SK-N-SH treated with all-trans-retinoic acid at 6 μM for 48 hours (cell line): ENCODE data around the gene SGPL1.

Experiments
- ATAC-seq: fragments of 200-7000 bp; cut with Tn5 transposase; 3 replicates; pipeline ENCODE4 v1.9.1; 2020; ENCODE audit warnings: mild to moderate bottlenecking, moderate library complexity
- ARNTL ChIP-seq: fragments of 450-650 bp; formaldehyde crosslinking; IDR thresholded peaks from 2 replicates; pipeline ENCODE4 v1.5.0; 2020; ENCODE audit warnings: low read depth, mild to moderate bottlenecking, moderate library complexity, borderline replicate concordance
- BACH2 ChIP-seq: fragments of 250-450 bp; sonication (Bioruptor Pico); IDR thresholded peaks from 2 replicates; pipeline ENCODE4 v1.9.0; 2021; ENCODE audit warnings: mild to moderate bottlenecking, borderline replicate concordance
- CREB5 ChIP-seq: fragments of 250-450 bp; sonication (Bioruptor Pico); IDR thresholded peaks from 2 replicates; pipeline ENCODE4 v1.5.1; 2020; ENCODE audit warnings: low read depth, mild to moderate bottlenecking, moderate library complexity
- CSDC2 ChIP-seq: fragments of 250-450 bp; sonication (Bioruptor Pico); IDR thresholded peaks from 2 replicates; pipeline ENCODE4 v1.5.0; 2020; ENCODE audit warnings: mild to moderate bottlenecking, moderate library complexity
- CSRNP3 ChIP-seq: fragments of 250-450 bp; sonication (Bioruptor Pico); IDR thresholded peaks from 2 replicates; pipeline ENCODE4 v1.5.1; 2021; ENCODE audit warnings: mild to moderate bottlenecking, moderate library complexity
- ESRRG ChIP-seq: fragments of 250-450 bp; sonication (Bioruptor Pico); IDR thresholded peaks from 2 replicates; pipeline ENCODE4 v1.6.1; 2021; ENCODE audit warnings: mild to moderate bottlenecking
- GLIS3 ChIP-seq: fragments of 250-450 bp; sonication (Bioruptor Pico); IDR thresholded peaks from 2 replicates; pipeline ENCODE4 v1.5.0; 2020; ENCODE audit warnings: mild to moderate bottlenecking, moderate library complexity
- OSR1 ChIP-seq: fragments of 250-450 bp; sonication (Bioruptor Pico); IDR thresholded peaks from 2 replicates; pipeline ENCODE4 v1.8.0; 2022; ENCODE audit warnings: moderate library complexity, mild to moderate bottlenecking, inconsistent platforms
- PATZ1 ChIP-seq: fragments of 250-450 bp; sonication (Bioruptor Pico); IDR thresholded peaks from 2 replicates; pipeline ENCODE4 v1.8.0; 2020; ENCODE audit warnings: mild to moderate bottlenecking, moderate library complexity, borderline replicate concordance
- POU6F1 ChIP-seq: fragments of 250-450 bp; sonication (Bioruptor Pico); IDR thresholded peaks from 2 replicates; pipeline ENCODE4 v1.8.0; 2021; ENCODE audit warnings: low read depth, mild to moderate bottlenecking, moderate library complexity, borderline replicate concordance
- PPARA ChIP-seq: fragments of 250-450 bp; sonication (Bioruptor Pico); IDR thresholded peaks from 2 replicates; pipeline ENCODE4 v1.5.0; 2020; ENCODE audit warnings: mild to moderate bottlenecking, borderline replicate concordance
- SNAI2 ChIP-seq: fragments of 250-450 bp; sonication (Bioruptor Pico); IDR thresholded peaks from 2 replicates; pipeline ENCODE4 v1.5.0; 2020; ENCODE audit warnings: mild to moderate bottlenecking, moderate library complexity
- TCF4 ChIP-seq: fragments of 250-450 bp; sonication (Bioruptor Pico); IDR thresholded peaks from 2 replicates; pipeline ENCODE4 v1.8.0; 2021; ENCODE audit warnings: mild to moderate bottlenecking, moderate library complexity, borderline replicate concordance
- TOX ChIP-seq: fragments of 250-450 bp; sonication (Bioruptor Pico); IDR thresholded peaks from 2 replicates; pipeline ENCODE4 v1.8.0; 2021; ENCODE audit warnings: mild to moderate bottlenecking, moderate library complexity, borderline replicate concordance
- TSHZ2 ChIP-seq: fragments of 250-450 bp; sonication (Bioruptor Pico); IDR thresholded peaks from 2 replicates; pipeline ENCODE4 v1.5.0; 2020; ENCODE audit warnings: mild to moderate bottlenecking, moderate library complexity
- ZC3H10 ChIP-seq: fragments of 250-450 bp; sonication (Bioruptor Pico); IDR thresholded peaks from 2 replicates; pipeline ENCODE4 v1.5.1; 2021; ENCODE audit warnings: mild to moderate bottlenecking, moderate library complexity
- ZFP3 ChIP-seq: fragments of 250-450 bp; sonication (Bioruptor Pico); IDR thresholded peaks from 2 replicates; pipeline ENCODE4 v1.5.0; 2020; ENCODE audit warnings: mild to moderate bottlenecking, moderate library complexity
- ZFP30 ChIP-seq: fragments of 450-650 bp; formaldehyde crosslinking; IDR thresholded peaks from 2 replicates; pipeline ENCODE4 v1.5.0; 2022; ENCODE audit warnings: mild to moderate bottlenecking, moderate library complexity
- ZNF565 ChIP-seq: fragments of 450-650 bp; formaldehyde crosslinking; conservative IDR thresholded peaks from 2 replicates; pipeline ENCODE4 v1.5.0; 2020; ENCODE audit warnings: low read depth, mild to moderate bottlenecking, moderate library complexity
- ZNF70 ChIP-seq: fragments of 450-650 bp; formaldehyde crosslinking; IDR thresholded peaks from 2 replicates; pipeline ENCODE4 v1.5.0; 2020; ENCODE audit warnings: mild to moderate bottlenecking, moderate library complexity
- ZNF8 ChIP-seq: fragments of 450-650 bp; formaldehyde crosslinking; IDR thresholded peaks from 2 replicates; pipeline ENCODE4 v1.5.0; 2020; ENCODE audit warnings: mild to moderate bottlenecking, moderate library complexity

The SGPL1 gene

GRCh38 chr10:70887804-70888800, 72.4 kb downstream of the SGPL1 start, which contains the start of gene PCBD1:
PCBD1 (minus strand) TSS chr10:70888565; CDS start chr10:70888533, 32 bp downstream.
- ATAC-seq, result peak; percentile 89
- TF ChIP-seq PATZ1 (CRISPR knock-in tag), result no peak
- TF ChIP-seq CSRNP3 (CRISPR knock-in tag), result no peak
- no peak for TF ChIP-seq TOX (CRISPR knock-in tag)
- no peak for TF ChIP-seq ARNTL (CRISPR knock-in tag)
- no peak for TF ChIP-seq ESRRG (CRISPR knock-in tag)
- TF ChIP-seq ZNF8 (CRISPR knock-in tag), result no peak
- TF ChIP-seq GLIS3 (CRISPR knock-in tag), result no peak
- TF ChIP-seq ZNF565, result no peak
- no peak for TF ChIP-seq CSDC2
- TF ChIP-seq CREB5 (CRISPR knock-in tag), result no peak
- TF ChIP-seq TCF4 (CRISPR knock-in tag), result no peak
- TF ChIP-seq SNAI2, result peak; percentile 72; the same call in 1 of the 2 replicates
- no peak for TF ChIP-seq POU6F1 (CRISPR knock-in tag)
- TF ChIP-seq ZFP3 (CRISPR knock-in tag), result peak; percentile 40; the same call in 1 of the 2 replicates
- TF ChIP-seq BACH2 (CRISPR knock-in tag), result no peak
- TF ChIP-seq ZNF70 (CRISPR knock-in tag), result no peak

- no peak for ATAC-seq
- no peak for TF ChIP-seq ZC3H10 (CRISPR knock-in tag)
- no peak for TF ChIP-seq CSDC2
- no peak for TF ChIP-seq CSRNP3 (CRISPR knock-in tag)
- no peak for TF ChIP-seq TOX (CRISPR knock-in tag)
- TF ChIP-seq ZNF8 (CRISPR knock-in tag), result no peak
- no peak for TF ChIP-seq ZNF565
- TF ChIP-seq ZNF70 (CRISPR knock-in tag), result no peak
- no peak for TF ChIP-seq OSR1
- no peak for TF ChIP-seq ARNTL (CRISPR knock-in tag)
- no peak for TF ChIP-seq PATZ1 (CRISPR knock-in tag)
- TF ChIP-seq TCF4 (CRISPR knock-in tag), result no peak
- TF ChIP-seq ZFP30 (CRISPR knock-in tag), result no peak
- no peak for TF ChIP-seq PPARA (CRISPR knock-in tag)
- TF ChIP-seq BACH2 (CRISPR knock-in tag), result no peak
- no peak for TF ChIP-seq TSHZ2
- TF ChIP-seq, all 23 proteins: peak for 0
These were observed 73.5 kb downstream of the SGPL1 start for GRCh38 chr10:70889291-70889690.
